ENCODE measurements around the gene SMYD2. TPM values are rescaled to one million over a fixed set of nuclear protein-coding genes. Genes with fewer than 3 reads are reported as not detected.

SMYD2 gene
- total and polyA plus RNA-seq, 2 donors from 2014 or later: 28.9 to 42.9 TPM

DNA sequence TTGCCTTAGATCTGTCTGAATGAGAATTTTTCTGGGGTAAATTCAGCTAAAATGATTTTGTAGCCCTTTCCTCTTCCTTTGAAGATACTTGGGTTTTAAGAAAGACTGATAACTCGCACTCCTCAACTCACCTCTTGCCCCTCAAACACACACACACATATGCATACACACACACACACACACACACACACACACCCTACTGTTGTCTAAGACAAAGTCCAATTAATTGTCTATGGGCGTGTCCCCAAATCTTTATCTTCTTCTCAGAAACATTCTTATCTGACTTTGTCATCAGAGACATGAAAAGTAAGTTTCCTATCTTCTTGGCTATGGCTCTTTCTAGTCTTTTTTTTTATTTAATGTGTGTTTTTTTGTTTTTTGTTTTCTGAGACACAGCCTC lies 36.1 kb upstream of the SMYD2 start:
- Histone ChIP-seq H3K4me3 (ENCODE audit: low read length in 3 of 3) (no peak overlapping the region), H3K9ac (ENCODE audit: low read length in 3 of 3) (no peak overlapping the region), H3K36me3 (ENCODE audit: control insufficient read depth in 2 of 3, insufficient read depth in 3 of 3, low read length in 3 of 3) (no peaks in the 10 kb centered on the region), H3K9me3 (ENCODE audit: control insufficient read depth in 2 of 3, insufficient read depth in 1 of 3, low read length in 3 of 3) (no peaks in the 10 kb centered on the region), H3K27me3 (ENCODE audit: control insufficient read depth, insufficient read depth, low read length) (no peaks in the 10 kb centered on the region), H3K27ac (ENCODE audit: low read depth in 2 of 2, low read length in 2 of 2) (no peak overlapping the region), H3K4me1 (ENCODE audit: control insufficient read depth in 2 of 3, insufficient read depth in 2 of 3, low read depth in 1 of 3, low read length in 3 of 3) (no peaks in the 10 kb centered on the region)
- no peak for DNase-seq
- no peak for FAIRE-seq
- TF ChIP-seq, protein P1, sequence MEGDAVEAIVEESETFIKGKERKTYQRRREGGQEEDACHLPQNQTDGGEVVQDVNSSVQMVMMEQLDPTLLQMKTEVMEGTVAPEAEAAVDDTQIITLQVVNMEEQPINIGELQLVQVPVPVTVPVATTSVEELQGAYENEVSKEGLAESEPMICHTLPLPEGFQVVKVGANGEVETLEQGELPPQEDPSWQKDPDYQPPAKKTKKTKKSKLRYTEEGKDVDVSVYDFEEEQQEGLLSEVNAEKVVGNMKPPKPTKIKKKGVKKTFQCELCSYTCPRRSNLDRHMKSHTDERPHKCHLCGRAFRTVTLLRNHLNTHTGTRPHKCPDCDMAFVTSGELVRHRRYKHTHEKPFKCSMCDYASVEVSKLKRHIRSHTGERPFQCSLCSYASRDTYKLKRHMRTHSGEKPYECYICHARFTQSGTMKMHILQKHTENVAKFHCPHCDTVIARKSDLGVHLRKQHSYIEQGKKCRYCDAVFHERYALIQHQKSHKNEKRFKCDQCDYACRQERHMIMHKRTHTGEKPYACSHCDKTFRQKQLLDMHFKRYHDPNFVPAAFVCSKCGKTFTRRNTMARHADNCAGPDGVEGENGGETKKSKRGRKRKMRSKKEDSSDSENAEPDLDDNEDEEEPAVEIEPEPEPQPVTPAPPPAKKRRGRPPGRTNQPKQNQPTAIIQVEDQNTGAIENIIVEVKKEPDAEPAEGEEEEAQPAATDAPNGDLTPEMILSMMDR (IDR thresholded peaks at IDR 0.05; ENCODE audit: borderline replicate concordance, extremely low read depth, insufficient read depth): no peak
- intact Hi-C loops (cut with DNase I): no loop called here

DNA sequence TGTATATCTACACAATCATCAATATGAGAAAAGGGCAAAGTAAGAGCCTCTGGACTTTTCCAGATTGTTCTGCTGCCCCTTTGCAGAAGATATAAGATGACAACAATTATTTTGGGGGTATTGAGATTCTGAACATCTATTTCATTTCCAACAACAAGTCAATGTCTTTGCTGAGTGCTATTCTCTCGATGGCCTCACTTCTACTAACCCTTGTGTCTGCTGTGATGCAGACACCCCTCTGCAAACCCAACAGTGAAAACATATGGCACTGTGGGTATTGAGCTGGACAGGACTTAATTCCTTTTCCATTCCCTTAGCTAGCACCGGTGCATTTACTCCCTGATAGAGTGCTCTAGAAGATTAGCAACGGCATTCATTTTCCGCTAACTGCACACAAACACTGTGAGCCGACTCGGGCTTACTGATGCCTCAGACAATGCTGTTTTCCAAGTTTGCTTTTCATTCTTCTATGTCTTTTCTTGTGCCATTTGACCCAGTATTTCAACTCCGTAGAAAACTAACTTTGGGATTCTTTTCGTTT lies 33.4 kb upstream of the SMYD2 start:
- Histone ChIP-seq H3K9ac (ENCODE audit: low read length in 3 of 3) (no peak overlapping the region), H3K36me3 (ENCODE audit: control insufficient read depth in 2 of 3, insufficient read depth in 3 of 3, low read length in 3 of 3) (no peaks in the 10 kb centered on the region), H3K4me1 (ENCODE audit: control insufficient read depth in 2 of 3, insufficient read depth in 2 of 3, low read depth in 1 of 3, low read length in 3 of 3) (no peaks in the 10 kb centered on the region), H3K4me3 (ENCODE audit: low read length in 3 of 3) (no peak overlapping the region), H3K27ac (ENCODE audit: low read depth in 2 of 2, low read length in 2 of 2) (no peak overlapping the region), H3K9me3 (ENCODE audit: control insufficient read depth in 2 of 3, insufficient read depth in 1 of 3, low read length in 3 of 3) (no peaks in the 10 kb centered on the region), H3K27me3 (ENCODE audit: control insufficient read depth, insufficient read depth, low read length) (no peaks in the 10 kb centered on the region)
- no peak for FAIRE-seq
- peak in 2 of 5 donors; percentile 13 to 26 for DNase-seq
- TF ChIP-seq, protein P1 (IDR thresholded peaks at IDR 0.05; ENCODE audit: borderline replicate concordance, extremely low read depth, insufficient read depth): no peak
- intact Hi-C loops (cut with DNase I): no loop called here

DNA sequence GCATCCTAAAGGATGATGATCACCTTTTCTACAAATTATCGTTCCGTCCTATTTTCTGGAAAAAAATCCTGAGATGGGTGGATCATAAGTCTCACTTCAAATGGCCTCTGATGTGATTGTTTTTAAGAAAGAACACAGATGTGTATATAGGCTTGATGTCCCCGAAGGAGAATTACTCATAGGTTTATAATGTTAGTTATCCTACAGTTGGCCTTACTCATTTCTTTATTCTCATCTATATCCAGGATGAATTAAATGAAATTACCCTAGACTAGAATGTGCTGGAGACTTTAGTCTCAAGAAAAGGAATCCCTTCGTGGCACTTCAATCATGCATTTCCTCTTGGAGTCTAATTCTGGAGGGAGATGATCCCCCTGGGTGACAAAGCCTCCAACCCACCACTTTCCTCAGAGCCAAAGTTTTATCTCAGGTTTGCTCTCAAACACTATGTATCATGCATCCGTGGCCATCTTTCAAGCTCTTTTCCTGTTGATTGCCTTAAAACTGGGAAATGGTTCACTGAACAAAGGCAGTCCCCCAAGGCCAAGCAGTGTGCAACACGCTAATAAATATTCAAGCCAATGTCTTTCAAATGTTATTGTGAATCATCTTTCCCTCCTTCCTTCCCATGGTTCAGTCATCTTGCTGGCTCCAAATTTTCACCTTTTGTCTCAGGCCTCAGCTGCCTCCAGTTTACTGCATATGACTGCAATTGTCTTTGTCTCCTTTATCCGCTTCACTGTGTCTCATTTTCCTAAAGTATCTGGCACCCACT lies 32.5 kb upstream of the SMYD2 start:
- H3K9me3 ChIP-seq (ENCODE audit: control insufficient read depth in 2 of 3, insufficient read depth in 1 of 3, low read length in 3 of 3): no peaks in the 10 kb centered on the region
- no peak overlapping the region for H3K9ac ChIP-seq (ENCODE audit: low read length in 3 of 3)
- H3K36me3 ChIP-seq (ENCODE audit: control insufficient read depth in 2 of 3, insufficient read depth in 3 of 3, low read length in 3 of 3): no peaks in the 10 kb centered on the region
- no peak overlapping the region for H3K4me3 ChIP-seq (ENCODE audit: low read length in 3 of 3)
- no peak overlapping the region for H3K27ac ChIP-seq (ENCODE audit: low read depth in 2 of 2, low read length in 2 of 2)
- intact Hi-C loops (cut with DNase I): no loop called here
- no peaks in the 10 kb centered on the region for H3K27me3 ChIP-seq (ENCODE audit: control insufficient read depth, insufficient read depth, low read length)
- FAIRE-seq (no peak), DNase-seq (no peak)
- TF ChIP-seq, protein P1 (IDR thresholded peaks at IDR 0.05; ENCODE audit: borderline replicate concordance, extremely low read depth, insufficient read depth): no peak
- H3K4me1 ChIP-seq (ENCODE audit: control insufficient read depth in 2 of 3, insufficient read depth in 2 of 3, low read depth in 1 of 3, low read length in 3 of 3): no peaks in the 10 kb centered on the region

Measured in kidney (tissue), 14 donors.